Epithelial cell of proximal tubule (primary cell): ENCODE data around the gene RUNX2. TPM values are rescaled to one million over a fixed set of nuclear protein-coding genes. Genes with fewer than 3 reads are reported as not detected.

ENCODE experiments used
- DNase-seq: peaks from one replicate; pipeline ENCODE4 v3.0.0-alpha.2; 2011; ENCODE audit warnings: low read depth
- H3K4me3 ChIP-seq: 2 replicates; pipeline ENCODE4 v1.5.1; 2011; ENCODE audit warnings: low read depth, mild to moderate bottlenecking, low read length
- total RNA-seq: library from RNA; depleted of rRNA; stranded (reverse); fragments of >200 nt; gene quantifications from 2 replicates; pipeline ENCODE4 v1.2.3, GENCODE V29; 2015
- TF ChIP-seq, protein P1 (sequence below): conservative IDR thresholded peaks from 2 replicates; pipeline ENCODE4 v1.5.1; 2012; ENCODE audit warnings: low read depth, mild to moderate bottlenecking, low read length

RUNX2 gene
- total RNA-seq, 1 donor from 2014 or later: 13.1 TPM

DNA sequence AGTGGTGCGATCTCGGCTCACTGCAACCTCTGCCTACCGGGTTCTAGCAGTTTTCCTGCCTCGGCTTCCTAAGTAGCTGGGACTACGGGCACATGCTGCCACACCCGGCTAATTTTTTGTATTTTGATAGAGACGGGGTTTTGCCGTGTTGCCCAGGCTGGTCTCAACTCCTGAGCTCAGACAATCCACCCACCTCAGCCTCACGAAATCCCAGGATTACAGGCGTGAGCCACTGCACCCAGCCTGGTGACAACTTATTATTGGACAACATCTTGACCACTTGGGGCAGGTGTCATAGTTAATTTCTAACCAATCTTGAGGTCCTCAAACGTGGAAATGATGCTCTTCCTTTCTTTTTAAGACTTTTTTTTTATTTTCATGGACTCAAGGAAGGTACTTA lies 383.9 kb downstream of the RUNX2 start:
- no peak overlapping the region for H3K4me3 ChIP-seq
- no peak for DNase-seq
- TF ChIP-seq, protein P1, sequence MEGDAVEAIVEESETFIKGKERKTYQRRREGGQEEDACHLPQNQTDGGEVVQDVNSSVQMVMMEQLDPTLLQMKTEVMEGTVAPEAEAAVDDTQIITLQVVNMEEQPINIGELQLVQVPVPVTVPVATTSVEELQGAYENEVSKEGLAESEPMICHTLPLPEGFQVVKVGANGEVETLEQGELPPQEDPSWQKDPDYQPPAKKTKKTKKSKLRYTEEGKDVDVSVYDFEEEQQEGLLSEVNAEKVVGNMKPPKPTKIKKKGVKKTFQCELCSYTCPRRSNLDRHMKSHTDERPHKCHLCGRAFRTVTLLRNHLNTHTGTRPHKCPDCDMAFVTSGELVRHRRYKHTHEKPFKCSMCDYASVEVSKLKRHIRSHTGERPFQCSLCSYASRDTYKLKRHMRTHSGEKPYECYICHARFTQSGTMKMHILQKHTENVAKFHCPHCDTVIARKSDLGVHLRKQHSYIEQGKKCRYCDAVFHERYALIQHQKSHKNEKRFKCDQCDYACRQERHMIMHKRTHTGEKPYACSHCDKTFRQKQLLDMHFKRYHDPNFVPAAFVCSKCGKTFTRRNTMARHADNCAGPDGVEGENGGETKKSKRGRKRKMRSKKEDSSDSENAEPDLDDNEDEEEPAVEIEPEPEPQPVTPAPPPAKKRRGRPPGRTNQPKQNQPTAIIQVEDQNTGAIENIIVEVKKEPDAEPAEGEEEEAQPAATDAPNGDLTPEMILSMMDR: no peak

DNA sequence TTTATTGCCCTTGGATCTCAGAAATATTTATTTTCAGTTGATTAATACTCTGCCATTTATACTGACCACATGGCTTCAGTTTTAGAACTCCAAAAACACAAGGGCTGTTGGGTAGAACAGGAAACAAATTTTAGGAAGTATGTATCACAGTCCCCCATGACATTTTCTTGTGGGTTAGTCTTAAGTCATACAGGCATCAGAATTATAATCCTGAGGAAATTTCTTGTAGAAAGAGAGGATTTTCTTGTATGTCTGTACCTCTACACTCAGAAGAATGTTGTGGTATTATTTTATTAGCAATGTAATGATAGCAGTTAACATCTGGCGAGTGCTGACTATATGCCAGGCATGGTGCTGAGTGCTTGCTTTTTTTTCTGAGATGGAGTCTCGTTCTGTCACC lies 384.7 kb downstream of the RUNX2 start:
- H3K4me3 ChIP-seq: no peak overlapping the region

More for the DNA sequence above, 384.7 kb downstream of the RUNX2 start:
- TF ChIP-seq, protein P1: no peak
- DNase-seq: no peak

Other genes with a start within 250 kb of the RUNX2 start
- 11.5 and 21.8 TPM in 2 replicates for gene SUPT3H, start 49.6 kb downstream of the RUNX2 start, total RNA-seq